Measurements from ENCODE around the gene LPIN1.

LPIN1 gene, protein sequence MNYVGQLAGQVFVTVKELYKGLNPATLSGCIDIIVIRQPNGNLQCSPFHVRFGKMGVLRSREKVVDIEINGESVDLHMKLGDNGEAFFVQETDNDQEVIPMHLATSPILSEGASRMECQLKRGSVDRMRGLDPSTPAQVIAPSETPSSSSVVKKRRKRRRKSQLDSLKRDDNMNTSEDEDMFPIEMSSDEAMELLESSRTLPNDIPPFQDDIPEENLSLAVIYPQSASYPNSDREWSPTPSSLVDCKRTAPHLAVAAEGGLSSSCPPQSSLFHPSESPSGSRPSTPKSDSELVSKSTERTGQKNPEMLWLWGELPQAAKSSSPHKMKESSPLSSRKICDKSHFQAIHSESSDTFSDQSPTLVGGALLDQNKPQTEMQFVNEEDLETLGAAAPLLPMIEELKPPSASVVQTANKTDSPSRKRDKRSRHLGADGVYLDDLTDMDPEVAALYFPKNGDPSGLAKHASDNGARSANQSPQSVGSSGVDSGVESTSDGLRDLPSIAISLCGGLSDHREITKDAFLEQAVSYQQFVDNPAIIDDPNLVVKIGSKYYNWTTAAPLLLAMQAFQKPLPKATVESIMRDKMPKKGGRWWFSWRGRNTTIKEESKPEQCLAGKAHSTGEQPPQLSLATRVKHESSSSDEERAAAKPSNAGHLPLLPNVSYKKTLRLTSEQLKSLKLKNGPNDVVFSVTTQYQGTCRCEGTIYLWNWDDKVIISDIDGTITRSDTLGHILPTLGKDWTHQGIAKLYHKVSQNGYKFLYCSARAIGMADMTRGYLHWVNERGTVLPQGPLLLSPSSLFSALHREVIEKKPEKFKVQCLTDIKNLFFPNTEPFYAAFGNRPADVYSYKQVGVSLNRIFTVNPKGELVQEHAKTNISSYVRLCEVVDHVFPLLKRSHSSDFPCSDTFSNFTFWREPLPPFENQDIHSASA

DNA sequence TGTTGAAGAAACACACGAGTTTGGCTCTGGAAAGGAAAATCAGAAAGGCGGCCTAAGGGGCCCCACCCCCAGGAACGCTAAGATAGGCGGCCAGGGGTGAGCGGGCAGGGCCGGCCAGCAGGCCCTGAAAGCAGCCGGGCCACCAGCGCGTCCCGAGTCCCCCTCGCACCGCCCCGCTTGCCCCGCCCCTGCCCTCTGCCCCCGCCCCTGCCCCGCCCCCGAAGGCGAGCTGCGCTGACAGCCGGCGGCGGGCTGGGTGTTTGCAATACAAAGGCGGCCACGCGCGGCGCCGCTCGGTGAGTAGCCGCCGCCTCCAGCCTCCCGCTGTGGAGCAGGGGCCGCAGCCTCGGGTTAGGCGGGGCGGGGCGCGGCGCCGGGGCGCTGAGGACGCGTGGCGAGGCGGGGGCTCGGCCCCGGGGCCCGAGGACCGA, at the start of gene LPIN1:
TSS of gene LPIN1 (plus strand) at position 257 of the 431 bp plus-strand sequence. CDS start 18,910 bp downstream, outside the sequence.
- DNase-seq (ENCODE audit: low spot score) (peak; percentile 66), FAIRE-seq (no peak)

DNA sequence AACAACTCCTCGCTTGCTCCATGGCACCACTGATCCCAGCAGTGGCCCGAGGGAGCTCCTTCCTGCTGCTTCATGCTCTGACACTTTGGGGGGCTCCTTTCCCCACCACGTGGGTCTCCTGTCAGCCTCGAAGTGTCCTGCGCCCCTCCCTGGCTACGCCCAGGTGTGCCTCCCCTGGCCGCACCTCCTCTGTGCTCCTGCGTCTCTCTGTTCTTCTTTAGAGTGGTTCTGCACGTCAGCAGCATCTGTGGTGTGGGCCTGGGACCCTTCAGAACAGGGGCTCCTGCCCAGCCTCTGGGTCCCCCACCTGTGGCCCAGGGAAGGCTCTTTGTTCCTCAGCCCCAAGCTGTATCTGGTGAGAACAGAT, 49.7 kb upstream of the LPIN1 start:
- DNase-seq (ENCODE audit: low spot score) (no peak), FAIRE-seq (no peak)

DNA sequence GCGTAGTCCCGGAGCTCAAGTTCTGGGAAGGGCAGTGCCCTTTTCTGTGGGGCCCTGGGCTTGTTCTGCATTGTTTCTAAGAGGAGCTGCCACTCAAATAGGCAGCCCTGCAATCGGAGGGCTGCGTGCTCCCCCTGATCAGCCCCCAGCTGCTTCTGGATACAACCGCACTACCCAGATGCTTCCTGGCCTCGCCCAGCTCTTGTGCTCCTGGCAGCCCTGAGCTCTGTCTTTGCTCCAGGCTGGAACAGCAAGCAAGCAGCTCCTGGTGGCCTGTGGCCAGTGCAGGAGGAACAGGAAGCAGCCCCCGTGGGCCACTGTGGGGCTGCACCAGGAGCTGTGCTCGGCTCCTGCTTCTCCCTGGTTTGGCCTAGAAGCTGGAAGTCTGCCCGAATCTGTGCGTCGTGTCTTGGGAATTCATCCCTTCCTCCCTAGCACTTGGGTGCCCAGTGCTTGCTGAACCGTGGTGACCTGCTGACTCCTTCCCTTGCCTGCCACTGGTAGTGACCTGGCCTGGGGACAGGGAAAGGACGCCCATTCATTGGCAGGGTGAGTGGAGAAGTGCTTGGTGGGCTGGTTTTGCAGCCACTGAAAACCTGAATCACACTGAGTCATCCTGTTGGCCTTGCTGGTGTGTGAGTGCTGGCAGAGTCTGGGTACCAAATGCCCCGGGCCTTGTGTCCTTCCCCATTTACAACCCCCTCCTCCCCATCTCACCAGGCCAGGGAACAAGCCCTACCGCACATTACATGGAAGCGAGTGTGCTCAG, 49.1 kb upstream of the LPIN1 start:
- peak; percentile 100 for DNase-seq (ENCODE audit: low spot score)
- FAIRE-seq, result peak; percentile 96

DNA sequence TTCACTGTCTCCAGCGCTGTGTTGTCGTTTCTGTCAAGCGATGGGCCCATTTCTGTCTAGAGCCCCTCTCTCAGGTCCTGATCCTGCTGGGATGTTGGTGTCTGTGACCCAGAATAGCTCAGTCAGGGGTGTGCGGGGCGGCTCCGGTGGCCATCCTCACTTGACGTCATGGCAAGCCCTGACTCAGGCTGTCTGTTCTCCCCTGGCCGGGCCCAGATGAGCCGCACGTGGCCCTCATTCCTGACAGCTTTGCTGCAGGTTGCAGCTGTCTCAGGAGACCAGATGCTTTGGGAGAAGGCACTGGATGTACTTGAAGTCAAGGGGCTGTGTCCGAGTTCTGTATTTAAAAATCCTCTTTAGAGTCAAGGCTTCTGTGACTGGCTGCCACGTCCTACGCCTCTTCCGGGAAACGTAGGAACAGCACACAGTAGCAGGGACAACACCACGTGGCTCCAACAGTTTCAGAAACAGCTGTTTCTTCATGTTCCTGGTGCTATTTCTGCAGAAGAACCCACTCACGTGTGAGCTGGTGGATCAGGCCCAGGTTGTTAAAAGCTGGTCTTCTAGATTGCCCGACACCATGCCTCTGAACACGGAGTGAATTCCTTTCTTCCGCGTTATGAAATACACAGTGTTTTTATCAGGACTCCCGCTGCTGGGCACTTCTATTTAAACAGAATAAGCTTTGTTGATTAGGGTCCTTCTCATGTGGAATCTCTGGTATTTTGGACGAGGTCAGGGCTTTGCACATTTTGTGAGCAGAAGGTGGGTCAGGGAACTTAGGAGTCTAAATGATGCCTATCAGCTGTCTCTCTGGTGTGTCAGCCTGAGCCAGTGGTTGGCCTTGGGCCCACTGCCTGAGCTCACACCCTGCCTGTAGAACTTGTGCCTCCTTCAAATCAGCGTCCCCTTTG, 48.2 kb upstream of the LPIN1 start:
- FAIRE-seq, result no peak
- DNase-seq (ENCODE audit: low spot score), result peak; percentile 71

DNA sequence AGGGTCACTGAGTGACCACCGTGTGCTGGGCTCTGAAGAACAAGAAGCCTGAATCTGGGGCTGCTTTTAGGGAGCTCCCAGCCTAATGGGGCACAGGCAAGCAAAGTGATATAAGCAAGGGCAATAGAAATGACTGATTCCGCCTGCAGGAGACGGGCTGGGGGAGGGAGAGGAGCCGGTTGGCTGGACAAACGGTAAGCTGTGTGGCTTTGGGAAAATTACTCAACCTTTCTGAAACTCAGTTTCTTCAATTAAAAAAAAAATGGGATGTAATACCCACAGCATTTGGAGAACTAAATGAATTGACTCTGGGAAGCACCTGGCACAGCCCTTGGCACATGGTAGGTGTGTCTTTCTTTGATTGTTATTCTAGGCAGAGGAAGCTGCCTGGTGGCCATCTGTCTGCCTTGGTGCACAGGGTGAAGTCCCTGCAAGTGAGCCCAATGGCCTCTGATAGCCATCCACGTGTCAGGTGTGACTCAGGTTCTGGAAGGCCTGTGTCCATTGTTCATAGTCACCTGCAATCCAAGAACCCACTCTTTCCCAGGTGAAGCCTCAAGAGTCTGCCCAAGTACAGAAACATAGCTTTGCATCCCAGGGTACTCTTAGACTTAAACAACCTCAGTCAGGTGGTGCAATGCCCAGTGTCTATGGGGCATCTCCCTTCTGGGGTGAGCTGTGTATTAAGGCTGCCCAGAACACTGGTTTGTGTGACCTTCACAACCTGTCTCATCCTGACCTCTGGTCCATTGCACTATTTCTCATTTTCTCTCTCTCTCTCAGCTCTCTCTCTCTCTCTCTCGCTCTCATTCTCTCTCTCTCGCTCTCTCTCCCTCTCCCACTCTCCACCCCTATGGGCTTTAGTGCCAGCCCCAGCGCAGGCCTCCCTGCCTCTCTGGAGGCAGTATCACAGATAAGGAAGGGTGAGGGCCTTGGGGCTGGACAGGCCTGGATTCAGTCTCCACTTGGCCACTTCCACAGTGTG, 46.5 kb upstream of the LPIN1 start:
- FAIRE-seq, result no peak

DNA sequence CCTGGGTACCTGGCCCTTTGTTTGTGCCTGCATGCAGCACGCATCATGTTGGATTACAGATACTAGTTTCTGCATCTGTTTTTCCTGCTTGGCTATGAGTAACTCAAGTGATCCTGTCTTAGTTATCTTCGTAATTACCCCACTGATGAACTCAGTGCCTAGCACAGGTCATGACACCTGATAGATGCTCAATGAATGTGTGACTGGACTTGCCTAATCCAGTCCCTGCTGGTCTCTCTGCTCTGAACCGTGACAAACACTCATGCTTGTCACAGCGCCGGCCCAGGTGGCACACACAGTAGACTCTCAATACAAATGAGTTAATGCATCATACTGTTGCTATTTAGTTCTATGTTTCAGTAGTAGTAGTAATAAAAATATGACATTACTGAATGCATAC, 45.2 kb upstream of the LPIN1 start:
- peak; percentile 88 for DNase-seq (ENCODE audit: low spot score)
- FAIRE-seq, result peak; percentile 72

More for the DNA sequence above, 46.5 kb upstream of the LPIN1 start:
- no peak for DNase-seq (ENCODE audit: low spot score)

DNA sequence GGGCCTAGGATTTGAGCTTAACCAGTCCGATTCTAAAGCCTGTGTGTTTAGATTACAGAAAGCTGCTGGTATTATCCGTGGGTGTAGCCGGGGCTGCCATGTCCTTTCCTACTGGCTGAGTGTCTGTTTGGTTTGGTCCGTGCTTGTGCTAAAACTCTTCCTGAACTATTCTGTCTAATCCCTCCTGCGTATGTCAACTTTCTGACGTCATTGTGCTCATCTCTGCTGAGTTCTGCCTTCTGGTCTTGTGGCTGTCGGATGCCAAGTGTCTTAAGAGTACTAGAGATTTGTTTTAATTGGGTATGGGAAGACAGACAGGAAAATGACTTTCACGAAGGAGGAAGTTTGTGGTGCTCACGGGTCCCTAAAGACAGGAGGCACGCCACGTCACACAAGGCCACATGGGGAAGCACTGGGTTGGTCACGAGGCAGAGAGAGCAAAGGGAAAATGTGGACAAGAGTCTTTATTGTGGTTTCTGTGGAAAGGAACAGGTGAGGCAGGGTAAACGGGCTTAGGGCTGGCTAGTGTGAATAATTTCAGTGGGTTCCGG, 44.6 kb upstream of the LPIN1 start:
- DNase-seq (ENCODE audit: low spot score) (no peak), FAIRE-seq (no peak)

DNA sequence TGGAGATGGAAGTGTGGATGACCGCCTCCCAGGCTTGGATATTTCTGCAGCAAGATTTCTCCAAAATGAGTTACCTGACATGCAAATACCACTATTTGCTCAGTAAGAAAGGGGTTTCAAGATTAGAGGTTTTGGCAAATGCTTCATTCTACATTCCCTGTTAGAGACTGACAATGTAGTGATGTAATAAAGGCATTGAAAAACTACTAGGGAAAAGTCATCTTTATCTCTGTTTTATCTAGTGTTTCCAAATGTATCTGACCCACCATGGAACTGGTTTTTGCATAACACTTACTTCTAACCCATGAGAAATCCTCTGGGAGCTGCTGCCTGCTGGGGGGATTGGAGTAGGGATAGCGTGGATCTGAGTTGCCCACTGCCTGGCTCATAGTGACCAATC, 43.5 kb upstream of the LPIN1 start:
- FAIRE-seq, result no peak
- no peak for DNase-seq (ENCODE audit: low spot score)

DNA sequence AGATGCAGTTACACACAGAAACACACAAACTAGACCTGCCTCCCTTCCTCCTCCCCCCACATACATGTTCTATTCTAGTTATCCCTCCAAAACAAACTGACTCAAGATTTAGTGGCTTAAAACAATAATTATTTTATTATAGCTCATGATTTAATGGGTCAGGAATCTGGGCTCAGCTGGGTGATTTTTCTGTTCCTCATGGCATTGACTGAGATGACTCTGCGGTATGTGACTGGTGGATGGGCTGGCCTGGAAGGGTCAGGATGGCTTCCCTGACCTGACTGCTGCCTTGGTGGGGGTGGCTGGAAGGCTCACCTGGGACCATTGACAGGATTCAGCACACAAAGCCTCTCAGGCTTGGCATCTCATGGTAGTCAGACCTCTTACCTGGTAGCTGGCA, 42.7 kb upstream of the LPIN1 start:
- DNase-seq (ENCODE audit: low spot score) (peak; percentile 64), FAIRE-seq (no peak)

DNA sequence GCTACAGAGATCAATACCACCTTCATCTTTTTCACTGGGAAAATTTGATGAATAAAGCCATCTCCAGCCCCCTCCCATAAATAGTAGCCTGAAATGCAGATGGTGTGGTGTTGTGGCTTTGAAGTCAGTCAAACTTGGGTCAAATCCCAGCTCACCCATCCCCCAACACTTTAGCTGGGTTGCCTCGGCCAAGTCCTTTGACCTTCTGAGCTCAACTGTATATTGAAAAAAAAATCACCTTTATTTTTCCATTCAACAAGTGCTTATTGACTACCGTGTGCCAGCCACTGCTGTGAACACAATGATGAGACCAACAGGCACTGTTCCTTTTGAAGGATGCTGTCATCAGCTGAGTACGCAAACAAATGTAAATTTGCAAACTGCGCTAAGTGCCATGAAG, 41.4 kb upstream of the LPIN1 start:
- DNase-seq (ENCODE audit: low spot score) (no peak), FAIRE-seq (no peak)

DNA sequence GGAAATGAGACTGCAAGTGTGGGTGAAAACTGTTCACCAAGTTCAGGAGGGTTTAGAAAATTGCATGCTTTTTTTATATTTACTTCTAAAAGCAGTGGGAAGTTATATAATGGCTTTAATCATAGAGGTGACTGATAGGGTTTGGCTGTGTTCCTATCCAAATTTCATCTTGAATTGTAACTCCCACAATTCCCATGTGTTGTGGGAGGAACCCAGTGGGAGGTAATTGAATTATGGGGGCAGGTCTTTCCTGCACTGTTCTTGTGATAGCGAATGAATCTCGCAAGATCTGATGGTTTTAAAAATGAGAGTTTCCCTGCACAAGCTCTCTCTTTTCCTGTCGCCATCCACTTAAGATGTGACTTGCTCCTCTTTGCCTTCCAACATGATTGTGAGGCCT, 40.7 kb upstream of the LPIN1 start:
- FAIRE-seq (no peak), DNase-seq (ENCODE audit: low spot score) (no peak)

DNA sequence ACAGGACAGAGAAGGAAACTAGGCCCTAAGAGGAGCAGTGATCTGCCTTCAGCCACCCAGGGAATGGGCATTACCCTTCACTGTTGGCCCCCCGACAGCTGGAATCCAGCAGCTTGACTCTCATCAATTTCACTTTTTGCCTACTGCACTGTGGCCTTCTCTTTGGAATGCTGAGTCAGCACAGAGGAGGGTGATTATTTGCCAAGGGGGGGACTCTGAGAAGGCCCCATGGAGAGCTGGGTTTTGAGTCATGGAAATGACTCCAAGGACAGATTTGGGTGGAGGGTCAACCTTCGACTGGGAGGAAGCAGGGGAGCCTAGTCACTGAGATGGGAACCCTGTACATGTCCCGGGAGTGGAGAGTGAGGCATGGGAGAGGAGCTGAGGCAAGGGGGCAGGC, 38.3 kb upstream of the LPIN1 start:
- FAIRE-seq, result no peak

DNA sequence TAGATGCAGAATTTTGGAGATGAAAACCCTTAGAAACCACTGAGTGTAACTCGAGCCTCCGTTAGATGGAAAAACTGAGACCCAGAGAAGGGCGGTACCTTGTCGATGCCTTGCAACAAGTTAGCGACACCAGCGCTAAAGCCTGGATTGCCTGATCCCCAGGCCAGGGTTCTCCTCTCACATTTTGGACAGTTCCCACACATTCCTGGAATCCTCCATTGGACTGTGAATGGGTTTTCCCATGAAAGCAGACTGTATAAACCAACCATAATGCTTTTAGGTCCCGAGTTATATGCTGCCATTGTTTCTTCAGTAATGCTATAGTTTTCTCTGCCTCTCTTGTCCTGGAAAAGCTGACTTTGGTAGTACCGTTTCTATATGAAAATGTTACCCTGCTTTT, 37.1 kb upstream of the LPIN1 start:
- no peak for FAIRE-seq
- DNase-seq (ENCODE audit: low spot score), result no peak

More for the DNA sequence above, 38.3 kb upstream of the LPIN1 start:
- DNase-seq (ENCODE audit: low spot score), result peak; percentile 52

DNA sequence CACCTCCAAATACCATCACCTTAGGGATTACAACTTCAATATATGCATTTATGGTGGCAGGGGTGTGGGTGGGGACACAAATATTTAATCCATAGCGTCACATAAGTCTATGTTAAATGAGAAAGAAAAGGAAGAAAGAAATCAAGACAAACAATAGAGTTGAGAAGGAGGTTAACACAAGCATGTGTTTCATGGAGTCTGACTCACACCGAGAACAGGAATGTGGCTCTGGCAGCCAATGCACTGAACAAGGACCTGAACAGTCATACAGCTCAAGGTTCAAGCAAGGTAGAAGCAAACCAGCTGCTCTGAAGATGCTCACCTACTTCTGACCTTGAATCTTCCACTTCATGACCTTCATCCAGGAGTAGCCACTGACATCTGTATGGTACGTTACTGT, 36.2 kb upstream of the LPIN1 start:
- FAIRE-seq, result peak; percentile 24

DNA sequence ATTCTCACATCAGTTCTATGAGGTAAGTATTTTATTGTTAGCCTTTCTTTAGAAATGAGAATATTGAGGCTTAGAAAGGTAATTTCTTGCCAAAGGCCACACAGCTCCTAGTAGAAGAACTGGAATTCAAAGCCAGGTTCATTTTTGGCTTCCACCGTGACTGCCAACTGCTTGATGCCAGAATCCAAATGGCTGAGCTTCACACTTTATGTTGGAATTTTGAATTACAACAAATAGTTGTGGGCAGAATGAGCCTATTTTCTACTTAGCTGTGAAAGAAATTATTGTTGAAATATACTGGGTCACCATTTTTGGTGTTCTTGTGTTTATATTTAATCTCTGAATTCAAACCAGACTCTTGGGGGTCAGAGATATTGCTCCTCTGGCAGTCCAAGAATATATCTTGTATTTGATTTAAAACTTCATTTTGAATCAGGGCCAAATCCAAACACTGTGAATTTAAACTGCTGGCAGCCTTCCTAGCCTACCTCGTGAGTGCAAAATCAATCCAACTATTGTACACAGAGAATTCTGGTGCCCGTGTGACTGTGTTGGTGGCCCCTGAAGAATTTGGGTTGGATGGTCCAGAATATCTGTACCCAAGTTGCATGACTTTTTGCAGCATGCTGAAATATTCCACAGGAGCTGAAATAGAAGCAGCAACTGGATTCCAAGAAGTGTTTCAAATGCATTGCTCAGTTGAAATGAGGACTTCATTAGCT, 35.6 kb upstream of the LPIN1 start:
- DNase-seq (ENCODE audit: low spot score) (no peak), FAIRE-seq (no peak)

More for the DNA sequence above, 36.2 kb upstream of the LPIN1 start:
- DNase-seq (ENCODE audit: low spot score), result peak; percentile 51

DNA sequence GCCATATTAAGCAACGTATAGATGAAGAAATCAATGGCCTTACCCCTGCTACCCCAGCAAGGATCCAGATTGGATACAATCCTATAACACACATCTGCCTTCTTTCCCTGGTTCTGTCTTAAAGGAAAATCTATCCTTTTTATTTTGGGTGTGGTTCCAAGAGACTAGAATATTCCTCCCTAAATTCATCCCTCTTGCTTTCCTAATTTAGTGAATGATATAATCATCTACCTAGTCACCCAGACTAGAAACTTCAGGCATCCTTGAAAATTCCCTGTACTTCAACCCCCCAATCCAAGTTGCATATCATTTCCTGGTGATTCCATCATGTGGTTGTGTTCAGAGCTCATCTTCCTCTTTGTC, 35.1 kb upstream of the LPIN1 start:
- FAIRE-seq (no peak), DNase-seq (ENCODE audit: low spot score) (no peak)

DNA sequence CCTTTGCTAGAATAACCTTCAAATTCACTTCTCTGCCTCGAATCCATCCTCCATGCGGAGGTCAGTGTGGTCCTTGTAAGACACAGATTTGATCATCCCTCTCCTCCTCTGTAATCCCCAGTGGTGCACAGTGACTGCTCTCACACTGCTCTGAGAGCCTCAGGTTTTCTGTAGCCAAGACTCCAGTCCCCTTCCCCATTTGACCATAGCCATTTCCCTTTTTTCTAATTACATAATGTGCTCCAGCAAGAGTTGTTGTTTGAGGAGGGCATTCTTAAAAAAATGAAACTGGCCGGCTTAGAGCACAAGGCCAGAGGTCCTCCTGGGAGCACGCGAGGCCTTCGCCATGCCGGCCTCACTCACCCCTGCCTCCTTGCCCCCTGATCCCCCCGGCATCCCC, 34.7 kb upstream of the LPIN1 start:
- DNase-seq (ENCODE audit: low spot score) (no peak), FAIRE-seq (no peak)

DNA sequence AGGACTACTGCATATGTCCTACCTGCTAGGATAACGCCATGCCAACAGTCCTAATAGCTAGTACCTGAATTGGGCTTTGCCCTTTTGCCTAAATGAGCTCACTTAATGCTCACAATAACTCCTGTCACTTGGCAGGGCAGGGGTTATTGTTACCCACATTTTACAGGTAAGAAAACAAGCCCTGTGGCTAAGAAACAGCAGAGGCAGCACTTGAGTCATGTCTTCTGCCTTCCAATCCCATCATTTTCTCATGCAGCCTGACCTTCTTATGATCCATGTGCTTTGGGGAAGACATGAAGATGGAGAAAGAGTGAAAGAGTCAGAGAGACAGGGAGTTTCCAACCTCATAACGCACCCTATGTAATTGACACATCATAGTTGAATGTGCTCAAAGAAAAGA, 33.6 kb upstream of the LPIN1 start:
- no peak for FAIRE-seq
- DNase-seq (ENCODE audit: low spot score), result no peak

Data from RCC 7860 (cell line).